SK-N-SH treated with all-trans-retinoic acid at 6 μM for 48 hours (cell line): ENCODE measurements around the gene PYCR2.

Source experiments
- ARNTL ChIP-seq: fragments of 450-650 bp; formaldehyde crosslinking; IDR thresholded peaks from 2 replicates; pipeline ENCODE4 v1.5.0; 2020; ENCODE audit warnings: low read depth, mild to moderate bottlenecking, moderate library complexity, borderline replicate concordance
- CSDC2 ChIP-seq: fragments of 250-450 bp; sonication (Bioruptor Pico); IDR thresholded peaks from 2 replicates; pipeline ENCODE4 v1.5.0; 2020; ENCODE audit warnings: mild to moderate bottlenecking, moderate library complexity
- ZC3H10 ChIP-seq: fragments of 250-450 bp; sonication (Bioruptor Pico); IDR thresholded peaks from 2 replicates; pipeline ENCODE4 v1.5.1; 2021; ENCODE audit warnings: mild to moderate bottlenecking, moderate library complexity
- ZFP3 ChIP-seq: fragments of 250-450 bp; sonication (Bioruptor Pico); IDR thresholded peaks from 2 replicates; pipeline ENCODE4 v1.5.0; 2020; ENCODE audit warnings: mild to moderate bottlenecking, moderate library complexity

DNA sequence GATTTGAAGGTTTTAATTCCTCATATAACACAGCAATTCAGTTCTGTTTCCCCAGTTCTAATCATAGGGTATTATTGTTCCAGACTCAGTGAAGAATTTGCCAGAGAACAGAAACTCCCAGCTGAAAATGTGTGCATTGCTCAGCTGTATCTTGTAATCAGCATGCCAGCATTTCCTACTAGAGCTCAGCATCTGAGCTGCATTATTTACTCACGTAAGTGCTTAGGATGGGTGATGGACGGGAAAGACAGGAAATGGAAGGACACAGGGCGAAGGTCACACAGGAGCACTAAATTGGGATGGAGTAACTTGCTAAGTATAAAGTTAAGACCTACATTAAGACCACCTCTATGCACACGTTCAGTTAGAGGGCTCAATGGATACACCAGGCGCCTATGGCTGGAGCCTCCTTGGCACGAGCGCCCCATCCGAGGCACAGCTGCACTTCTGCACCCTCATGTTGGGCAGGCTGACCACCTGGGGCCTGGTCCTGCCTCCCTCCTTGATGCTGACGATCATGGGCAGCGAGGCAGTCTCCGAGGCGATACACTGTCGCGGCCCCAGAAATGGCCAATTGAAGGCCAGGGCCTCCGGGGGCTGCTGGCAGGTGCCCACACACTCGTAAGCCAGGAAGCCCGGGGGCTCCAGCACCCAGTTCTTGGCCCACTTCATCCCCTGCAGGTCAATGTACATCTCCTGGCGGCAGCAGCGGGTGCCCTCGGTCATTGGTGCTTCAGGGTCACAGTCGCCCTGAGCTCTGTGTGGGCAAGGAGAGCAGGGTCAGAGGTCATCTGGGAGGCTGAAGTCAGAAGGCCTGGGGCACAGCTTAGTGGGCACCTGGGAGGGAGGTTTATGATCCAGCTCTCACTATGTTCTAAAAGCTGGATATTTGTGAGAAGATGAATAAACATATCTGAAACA is 13.3 kb upstream of the PYCR2 start:
- no peak for TF ChIP-seq ZC3H10
- no peak for TF ChIP-seq CSDC2 (CRISPR knock-in tag)
- no peak for TF ChIP-seq ARNTL (CRISPR knock-in tag)
- TF ChIP-seq ZFP3 (CRISPR knock-in tag): no peak
